Vagina (tissue), 2 donors: ENCODE data around the gene SUSD1. TPM values are rescaled to one million over a fixed set of nuclear protein-coding genes. Genes with fewer than 3 reads are reported as not detected.

ENCODE experiments used
- DNase-seq, 2 donors: peaks; one replicate each; pipeline ENCODE4 v3.0.0-alpha.2; 2017; ENCODE audit errors: extremely low spot score in 2 of 2
- H3K27ac ChIP-seq: fragments of 200-600 bp; sonication (generic); one replicate; pipeline ENCODE4 v1.5.1; 2019
- H3K27me3 ChIP-seq: fragments of 200-600 bp; sonication (generic); one replicate; pipeline ENCODE4 v1.5.1; 2019
- H3K36me3 ChIP-seq, 2 donors: fragments of 200-600 bp; sonication (generic); one replicate each; pipeline ENCODE4 v1.5.1; 2017 to 2019
- H3K4me1 ChIP-seq: fragments of 200-600 bp; sonication (generic); one replicate; pipeline ENCODE4 v1.5.1; 2019
- H3K4me3 ChIP-seq, 2 donors: fragments of 200-600 bp; sonication (generic); 1 replicate in 1 of 2; 2 replicates in 1 of 2; pipeline ENCODE4 v1.5.1; 2016 to 2019
- H3K9me3 ChIP-seq: fragments of 200-600 bp; sonication (generic); one replicate; pipeline ENCODE4 v1.5.1; 2019
- POLR2A ChIP-seq, 2 donors: fragments of 450-650 bp; IDR thresholded peaks; one replicate each; pipeline ENCODE4 v1.6.1; 2017; ENCODE audit warnings: antibody characterized with exemption in 2 of 2, mild to moderate bottlenecking in 2 of 2, moderate library complexity in 2 of 2
- POLR2AphosphoS5 ChIP-seq, 2 donors: sonication (generic); formaldehyde crosslinking; IDR thresholded peaks; one replicate each; pipeline ENCODE4 v1.9.0; 2017; ENCODE audit warnings: antibody characterized with exemption in 2 of 2, mild to moderate bottlenecking in 2 of 2, low read depth in 1 of 2; ENCODE audit not compliant: insufficient read depth in 1 of 2
- intact Hi-C: fragments of 100-400 bp; cut with DNase I; formaldehyde crosslinking; loops from one replicate; pipeline ENCODE4 v1.15.1; 2023
- total RNA-seq: library from RNA; depleted of rRNA; stranded (reverse); fragments of >200 nt; gene quantifications from one replicate; pipeline ENCODE4 v1.2.3, GENCODE V29; 2016
- TF ChIP-seq, protein P1 (sequence below), 3 experiments: fragments of 450-650 bp in 2 of 3; fragments of 200-600 bp in 1 of 3; sonication (generic) in 1 of 3; IDR thresholded peaks; one replicate each; pipeline ENCODE4 v1.5.1; 2017 to 2019; ENCODE audit warnings: antibody characterized with exemption in 3 of 3, mild to moderate bottlenecking in 2 of 3, moderate library complexity in 2 of 3

Gene SUSD1
- total RNA-seq, 1 donor from 2014 or later = 10.8 TPM

DNA sequence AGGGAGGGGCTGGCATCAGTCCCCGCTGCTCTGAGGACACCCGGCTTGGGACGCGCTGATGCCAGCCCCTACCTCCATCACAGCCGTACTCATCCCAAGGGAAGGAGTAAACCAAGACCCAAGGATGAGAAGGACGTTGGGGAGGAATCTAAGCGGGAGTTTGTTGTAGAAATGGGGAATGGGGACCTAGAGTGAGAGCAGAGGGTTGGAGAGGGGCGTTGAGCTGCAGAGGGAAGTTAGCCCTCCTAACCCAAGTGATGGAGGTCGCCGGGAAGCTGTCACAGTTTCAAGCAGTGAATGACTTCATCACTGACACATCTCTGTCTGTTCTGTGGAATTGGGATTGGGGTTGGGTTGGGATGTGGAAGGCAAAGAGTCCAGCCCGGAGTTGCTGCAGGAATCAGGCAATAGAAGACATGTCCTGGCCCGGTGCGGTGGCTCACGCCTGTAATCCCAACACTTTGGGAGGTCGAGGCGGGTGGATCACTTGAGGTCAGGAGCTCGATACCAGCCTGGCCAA lies 759 bp upstream of the SUSD1 start:
- Histone ChIP-seq H3K4me3 (peak overlapping the region; percentile 61 to 86), H3K4me1 (peaks cover 23% of the 10 kb centered on the region), H3K36me3 (no peaks in the 10 kb centered on the region), H3K27me3 (no peaks in the 10 kb centered on the region), H3K9me3 (no peaks in the 10 kb centered on the region), H3K27ac (peak overlapping the region; percentile 61)
- intact Hi-C loops = loop anchor here (5.0 kb wide), 1 partner anchor 156 kb away; the partner anchor contains the start of gene PTBP3
- TF ChIP-seq, protein P1, sequence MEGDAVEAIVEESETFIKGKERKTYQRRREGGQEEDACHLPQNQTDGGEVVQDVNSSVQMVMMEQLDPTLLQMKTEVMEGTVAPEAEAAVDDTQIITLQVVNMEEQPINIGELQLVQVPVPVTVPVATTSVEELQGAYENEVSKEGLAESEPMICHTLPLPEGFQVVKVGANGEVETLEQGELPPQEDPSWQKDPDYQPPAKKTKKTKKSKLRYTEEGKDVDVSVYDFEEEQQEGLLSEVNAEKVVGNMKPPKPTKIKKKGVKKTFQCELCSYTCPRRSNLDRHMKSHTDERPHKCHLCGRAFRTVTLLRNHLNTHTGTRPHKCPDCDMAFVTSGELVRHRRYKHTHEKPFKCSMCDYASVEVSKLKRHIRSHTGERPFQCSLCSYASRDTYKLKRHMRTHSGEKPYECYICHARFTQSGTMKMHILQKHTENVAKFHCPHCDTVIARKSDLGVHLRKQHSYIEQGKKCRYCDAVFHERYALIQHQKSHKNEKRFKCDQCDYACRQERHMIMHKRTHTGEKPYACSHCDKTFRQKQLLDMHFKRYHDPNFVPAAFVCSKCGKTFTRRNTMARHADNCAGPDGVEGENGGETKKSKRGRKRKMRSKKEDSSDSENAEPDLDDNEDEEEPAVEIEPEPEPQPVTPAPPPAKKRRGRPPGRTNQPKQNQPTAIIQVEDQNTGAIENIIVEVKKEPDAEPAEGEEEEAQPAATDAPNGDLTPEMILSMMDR (IDR thresholded peaks at IDR 0.05) = no peak
- TF ChIP-seq POLR2AphosphoS5 (IDR thresholded peaks at IDR 0.05; ENCODE audit: insufficient read depth in 1 of 2, low read depth in 1 of 2) (no peak), POLR2A (IDR thresholded peaks at IDR 0.05) (no peak)
- no peak for DNase-seq

GRCh38 chr9:112174222-112174964 lies 704 bp downstream of the SUSD1 start:
- intact Hi-C loops = no loop called here
- Histone ChIP-seq H3K4me1 (peaks cover 35% of the 10 kb centered on the region), H3K27ac (peak overlapping the region; percentile 61), H3K4me3 (peak overlapping the region; percentile 61 to 86), H3K27me3 (no peaks in the 10 kb centered on the region), H3K36me3 (no peaks in the 10 kb centered on the region), H3K9me3 (no peaks in the 10 kb centered on the region)
- TF ChIP-seq POLR2AphosphoS5 (IDR thresholded peaks at IDR 0.05; ENCODE audit: insufficient read depth in 1 of 2, low read depth in 1 of 2) (no peak), POLR2A (IDR thresholded peaks at IDR 0.05) (no peak)
- TF ChIP-seq, protein P1 (IDR thresholded peaks at IDR 0.05) = no peak
- no peak for DNase-seq

DNA sequence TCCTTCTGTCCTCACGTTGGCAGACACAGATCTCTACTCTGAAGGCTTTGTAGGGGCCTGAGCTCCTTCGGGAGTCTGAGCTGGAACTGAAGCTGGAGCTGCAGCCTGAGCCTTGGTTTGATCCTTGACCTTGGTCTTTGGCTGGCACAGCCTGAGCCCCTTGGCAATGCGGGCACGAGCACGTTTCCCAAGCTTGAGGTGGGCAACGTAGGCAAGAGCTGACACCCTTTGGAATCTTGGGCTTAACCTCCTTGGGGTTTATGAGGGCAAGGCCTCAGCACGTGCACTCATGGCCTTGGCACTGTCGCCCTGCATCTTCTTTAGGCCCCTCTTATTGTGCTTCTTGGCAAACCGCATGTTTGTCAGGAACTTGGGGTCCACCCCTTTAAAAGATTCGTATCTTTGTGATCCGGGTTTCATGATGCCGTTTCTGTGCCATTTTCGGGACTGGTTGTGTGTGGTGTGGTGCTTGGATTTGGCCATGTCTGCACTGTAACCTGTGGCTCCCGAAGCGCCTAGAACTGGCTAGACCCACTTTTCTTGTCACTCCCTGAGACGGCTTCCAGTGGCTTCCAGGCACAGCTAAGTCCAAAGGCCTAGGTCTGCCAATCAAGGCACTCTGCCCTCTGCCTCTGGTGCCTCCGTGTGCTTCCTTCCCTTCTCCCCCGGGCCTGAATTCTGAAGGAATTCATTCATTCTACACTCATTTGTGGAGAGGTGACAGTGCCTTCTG lies 1.4 kb downstream of the SUSD1 start:
- H3K27ac ChIP-seq = peak overlapping the region; percentile 61
- H3K4me3 ChIP-seq = peak overlapping the region; percentile 61 to 86
- intact Hi-C loops = no loop called here
- TF ChIP-seq, protein P1 (IDR thresholded peaks at IDR 0.05) = no peak
- TF ChIP-seq POLR2AphosphoS5 (IDR thresholded peaks at IDR 0.05; ENCODE audit: insufficient read depth in 1 of 2, low read depth in 1 of 2) (no peak), POLR2A (IDR thresholded peaks at IDR 0.05) (no peak)
- H3K36me3 ChIP-seq = no peaks in the 10 kb centered on the region
- no peaks in the 10 kb centered on the region for H3K27me3 ChIP-seq
- H3K9me3 ChIP-seq = no peaks in the 10 kb centered on the region
- DNase-seq = no peak
- H3K4me1 ChIP-seq = peaks cover 35% of the 10 kb centered on the region

GRCh38 chr9:112170968-112171367 lies 4.1 kb downstream of the SUSD1 start:
- H3K27ac ChIP-seq = no peak overlapping the region
- no peak for TF ChIP-seq POLR2AphosphoS5 (IDR thresholded peaks at IDR 0.05; ENCODE audit: insufficient read depth in 1 of 2, low read depth in 1 of 2)
- no peak for TF ChIP-seq POLR2A (IDR thresholded peaks at IDR 0.05)
- TF ChIP-seq, protein P1 (IDR thresholded peaks at IDR 0.05) = no peak
- DNase-seq = no peak
- H3K9me3 ChIP-seq = no peaks in the 10 kb centered on the region
- H3K27me3 ChIP-seq = no peaks in the 10 kb centered on the region
- intact Hi-C loops = no loop called here
- peaks cover 35% of the 10 kb centered on the region for H3K4me1 ChIP-seq
- H3K4me3 ChIP-seq = no peak overlapping the region
- no peaks in the 10 kb centered on the region for H3K36me3 ChIP-seq
